GM19397 (cell line): Measurements from ENCODE around the gene ZNF750.

Experiments
- ATAC-seq: cut with Tn5 transposase; IDR thresholded peaks from one replicate; pipeline ENCODE4 v1.9.1; 2021; ENCODE audit warnings: mild to moderate bottlenecking, moderate library complexity; ENCODE audit not compliant: unreplicated experiment

Gene ZNF750

GRCh38 chr17:82836823-82837357, 2.9 kb downstream of the ZNF750 start:
- no peak for ATAC-seq

- no peak for ATAC-seq
Measured at GRCh38 chr17:82835766-82836512, 3.9 kb downstream of the ZNF750 start.

- no peak for ATAC-seq
Measured at GRCh38 chr17:82835122-82835521, 4.7 kb downstream of the ZNF750 start.

- ATAC-seq = no peak
Measured at GRCh38 chr17:82832881-82833475, 6.8 kb downstream of the ZNF750 start.

- ATAC-seq = no peak
Measured at GRCh38 chr17:82832411-82832810, 7.4 kb downstream of the ZNF750 start.

GRCh38 chr17:82831818-82832200, 8.0 kb downstream of the ZNF750 start:
- no peak for ATAC-seq

GRCh38 chr17:82831041-82831817, 8.6 kb downstream of the ZNF750 start:
- ATAC-seq = no peak

- ATAC-seq = no peak
Measured at GRCh38 chr17:82830249-82830661, 9.6 kb downstream of the ZNF750 start.

GRCh38 chr17:82828875-82829487, 10.8 kb downstream of the ZNF750 start:
- no peak for ATAC-seq

GRCh38 chr17:82826956-82827355, 12.9 kb downstream of the ZNF750 start:
- ATAC-seq = no peak

GRCh38 chr17:82826211-82826610, 13.6 kb downstream of the ZNF750 start:
- no peak for ATAC-seq

- no peak for ATAC-seq
Measured at GRCh38 chr17:82825540-82826124, 14.2 kb downstream of the ZNF750 start.

GRCh38 chr17:82823004-82823403, 16.8 kb downstream of the ZNF750 start:
- ATAC-seq = no peak

GRCh38 chr17:82822281-82822680, 17.5 kb downstream of the ZNF750 start:
- ATAC-seq = no peak

- ATAC-seq = no peak
Measured at GRCh38 chr17:82821554-82821953, 18.3 kb downstream of the ZNF750 start.

- no peak for ATAC-seq
Measured at GRCh38 chr17:82820278-82821251, 19.3 kb downstream of the ZNF750 start.

- ATAC-seq = no peak
Measured at GRCh38 chr17:82817947-82818346, 21.9 kb downstream of the ZNF750 start.

- no peak for ATAC-seq
Measured at GRCh38 chr17:82816358-82816757, 23.5 kb downstream of the ZNF750 start.

- no peak for ATAC-seq
Measured at GRCh38 chr17:82815790-82816305, 24.0 kb downstream of the ZNF750 start.
